ENCODE data around the gene TAOK3. TPM values are rescaled to one million over a fixed set of nuclear protein-coding genes. Genes with fewer than 3 reads are reported as not detected.
A peak's percentile ranks its signal among the peaks of the same experiment; 100 is the strongest.

Gene TAOK3
- total and polyA plus RNA-seq, 9 of the 15 experiments (the other 6 are each of a cell fraction or from before 2014, with no cell fraction given) = 24.3 to 83.5 (median 47.1) TPM

GRCh38 chr12:118345355-118345754 lies 27.4 kb downstream of the TAOK3 start (continued):
- TF ChIP-seq, protein P1, sequence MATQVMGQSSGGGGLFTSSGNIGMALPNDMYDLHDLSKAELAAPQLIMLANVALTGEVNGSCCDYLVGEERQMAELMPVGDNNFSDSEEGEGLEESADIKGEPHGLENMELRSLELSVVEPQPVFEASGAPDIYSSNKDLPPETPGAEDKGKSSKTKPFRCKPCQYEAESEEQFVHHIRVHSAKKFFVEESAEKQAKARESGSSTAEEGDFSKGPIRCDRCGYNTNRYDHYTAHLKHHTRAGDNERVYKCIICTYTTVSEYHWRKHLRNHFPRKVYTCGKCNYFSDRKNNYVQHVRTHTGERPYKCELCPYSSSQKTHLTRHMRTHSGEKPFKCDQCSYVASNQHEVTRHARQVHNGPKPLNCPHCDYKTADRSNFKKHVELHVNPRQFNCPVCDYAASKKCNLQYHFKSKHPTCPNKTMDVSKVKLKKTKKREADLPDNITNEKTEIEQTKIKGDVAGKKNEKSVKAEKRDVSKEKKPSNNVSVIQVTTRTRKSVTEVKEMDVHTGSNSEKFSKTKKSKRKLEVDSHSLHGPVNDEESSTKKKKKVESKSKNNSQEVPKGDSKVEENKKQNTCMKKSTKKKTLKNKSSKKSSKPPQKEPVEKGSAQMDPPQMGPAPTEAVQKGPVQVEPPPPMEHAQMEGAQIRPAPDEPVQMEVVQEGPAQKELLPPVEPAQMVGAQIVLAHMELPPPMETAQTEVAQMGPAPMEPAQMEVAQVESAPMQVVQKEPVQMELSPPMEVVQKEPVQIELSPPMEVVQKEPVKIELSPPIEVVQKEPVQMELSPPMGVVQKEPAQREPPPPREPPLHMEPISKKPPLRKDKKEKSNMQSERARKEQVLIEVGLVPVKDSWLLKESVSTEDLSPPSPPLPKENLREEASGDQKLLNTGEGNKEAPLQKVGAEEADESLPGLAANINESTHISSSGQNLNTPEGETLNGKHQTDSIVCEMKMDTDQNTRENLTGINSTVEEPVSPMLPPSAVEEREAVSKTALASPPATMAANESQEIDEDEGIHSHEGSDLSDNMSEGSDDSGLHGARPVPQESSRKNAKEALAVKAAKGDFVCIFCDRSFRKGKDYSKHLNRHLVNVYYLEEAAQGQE (IDR thresholded peaks at IDR 0.05; ENCODE audit: borderline replicate concordance) = peak; percentile 10; the same call in 1 of the 2 replicates
- TF ChIP-seq, protein P1 (CRISPR knock-in tag; IDR thresholded peaks at IDR 0.05; ENCODE audit: low read depth) = no peak
- TF ChIP-seq, protein P2, sequence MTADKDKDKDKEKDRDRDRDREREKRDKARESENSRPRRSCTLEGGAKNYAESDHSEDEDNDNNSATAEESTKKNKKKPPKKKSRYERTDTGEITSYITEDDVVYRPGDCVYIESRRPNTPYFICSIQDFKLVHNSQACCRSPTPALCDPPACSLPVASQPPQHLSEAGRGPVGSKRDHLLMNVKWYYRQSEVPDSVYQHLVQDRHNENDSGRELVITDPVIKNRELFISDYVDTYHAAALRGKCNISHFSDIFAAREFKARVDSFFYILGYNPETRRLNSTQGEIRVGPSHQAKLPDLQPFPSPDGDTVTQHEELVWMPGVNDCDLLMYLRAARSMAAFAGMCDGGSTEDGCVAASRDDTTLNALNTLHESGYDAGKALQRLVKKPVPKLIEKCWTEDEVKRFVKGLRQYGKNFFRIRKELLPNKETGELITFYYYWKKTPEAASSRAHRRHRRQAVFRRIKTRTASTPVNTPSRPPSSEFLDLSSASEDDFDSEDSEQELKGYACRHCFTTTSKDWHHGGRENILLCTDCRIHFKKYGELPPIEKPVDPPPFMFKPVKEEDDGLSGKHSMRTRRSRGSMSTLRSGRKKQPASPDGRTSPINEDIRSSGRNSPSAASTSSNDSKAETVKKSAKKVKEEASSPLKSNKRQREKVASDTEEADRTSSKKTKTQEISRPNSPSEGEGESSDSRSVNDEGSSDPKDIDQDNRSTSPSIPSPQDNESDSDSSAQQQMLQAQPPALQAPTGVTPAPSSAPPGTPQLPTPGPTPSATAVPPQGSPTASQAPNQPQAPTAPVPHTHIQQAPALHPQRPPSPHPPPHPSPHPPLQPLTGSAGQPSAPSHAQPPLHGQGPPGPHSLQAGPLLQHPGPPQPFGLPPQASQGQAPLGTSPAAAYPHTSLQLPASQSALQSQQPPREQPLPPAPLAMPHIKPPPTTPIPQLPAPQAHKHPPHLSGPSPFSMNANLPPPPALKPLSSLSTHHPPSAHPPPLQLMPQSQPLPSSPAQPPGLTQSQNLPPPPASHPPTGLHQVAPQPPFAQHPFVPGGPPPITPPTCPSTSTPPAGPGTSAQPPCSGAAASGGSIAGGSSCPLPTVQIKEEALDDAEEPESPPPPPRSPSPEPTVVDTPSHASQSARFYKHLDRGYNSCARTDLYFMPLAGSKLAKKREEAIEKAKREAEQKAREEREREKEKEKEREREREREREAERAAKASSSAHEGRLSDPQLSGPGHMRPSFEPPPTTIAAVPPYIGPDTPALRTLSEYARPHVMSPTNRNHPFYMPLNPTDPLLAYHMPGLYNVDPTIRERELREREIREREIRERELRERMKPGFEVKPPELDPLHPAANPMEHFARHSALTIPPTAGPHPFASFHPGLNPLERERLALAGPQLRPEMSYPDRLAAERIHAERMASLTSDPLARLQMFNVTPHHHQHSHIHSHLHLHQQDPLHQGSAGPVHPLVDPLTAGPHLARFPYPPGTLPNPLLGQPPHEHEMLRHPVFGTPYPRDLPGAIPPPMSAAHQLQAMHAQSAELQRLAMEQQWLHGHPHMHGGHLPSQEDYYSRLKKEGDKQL (CRISPR knock-in tag; IDR thresholded peaks at IDR 0.05; ENCODE audit: borderline replicate concordance) = no peak
- TF ChIP-seq HNRNPK (IDR thresholded peaks at IDR 0.05; ENCODE audit: low read depth, low read length, poor library complexity, severe bottlenecking) = no peak
- peak; percentile 25; the same call in 1 of the 2 replicates for TF ChIP-seq RNF2 (IDR thresholded peaks at IDR 0.05)
- TF ChIP-seq PPARD (CRISPR knock-in tag; IDR thresholded peaks at IDR 0.05) = no peak
- TF ChIP-seq NCOR1 (IDR thresholded peaks at IDR 0.05) = peak; percentile 77
- TF ChIP-seq ZNF384 (IDR thresholded peaks at IDR 0.05; ENCODE audit: low read depth, low read length) = peak; percentile 67
- peak in 1 of 2 experiments; percentile 70; a peak in 1 of 4 replicates for TF ChIP-seq ARNT (IDR thresholded peaks at IDR 0.05)
- TF ChIP-seq TRIM28 (IDR thresholded peaks at IDR 0.05) = 0 out of 2 replicates have a peak, but pooled peaks have one; percentile 19
- peak; percentile 85 for TF ChIP-seq TEAD4 (IDR thresholded peaks at IDR 0.05; ENCODE audit: low read length)
- no peak for TF ChIP-seq TEAD4 (CRISPR knock-in tag; IDR thresholded peaks at IDR 0.05; ENCODE audit: borderline replicate concordance)
- peak; percentile 20 for TF ChIP-seq MEIS2 (IDR thresholded peaks at IDR 0.05; ENCODE audit: partially characterized antibody)
- TF ChIP-seq HDAC2 (IDR thresholded peaks at IDR 0.05) = peak; percentile 29; the same call in 1 of the 2 replicates
- TF ChIP-seq E2F6 (IDR thresholded peaks at IDR 0.05; ENCODE audit: borderline replicate concordance in 1 of 2, extremely low read depth in 1 of 2, insufficient read depth in 1 of 2, insufficient read length in 1 of 2, low read depth in 1 of 2, low read length in 1 of 2, poor library complexity in 1 of 2, severe bottlenecking in 1 of 2) = peak; percentile 63 to 76

Data from K562 (cell line).